ENCODE results near the gene SPPL3.
"Not testable (repeated sequence)": the region's sequence is repeated elsewhere in the genome, so short reads cannot be mapped to it uniquely, and the experiment has no call there.

DNA sequence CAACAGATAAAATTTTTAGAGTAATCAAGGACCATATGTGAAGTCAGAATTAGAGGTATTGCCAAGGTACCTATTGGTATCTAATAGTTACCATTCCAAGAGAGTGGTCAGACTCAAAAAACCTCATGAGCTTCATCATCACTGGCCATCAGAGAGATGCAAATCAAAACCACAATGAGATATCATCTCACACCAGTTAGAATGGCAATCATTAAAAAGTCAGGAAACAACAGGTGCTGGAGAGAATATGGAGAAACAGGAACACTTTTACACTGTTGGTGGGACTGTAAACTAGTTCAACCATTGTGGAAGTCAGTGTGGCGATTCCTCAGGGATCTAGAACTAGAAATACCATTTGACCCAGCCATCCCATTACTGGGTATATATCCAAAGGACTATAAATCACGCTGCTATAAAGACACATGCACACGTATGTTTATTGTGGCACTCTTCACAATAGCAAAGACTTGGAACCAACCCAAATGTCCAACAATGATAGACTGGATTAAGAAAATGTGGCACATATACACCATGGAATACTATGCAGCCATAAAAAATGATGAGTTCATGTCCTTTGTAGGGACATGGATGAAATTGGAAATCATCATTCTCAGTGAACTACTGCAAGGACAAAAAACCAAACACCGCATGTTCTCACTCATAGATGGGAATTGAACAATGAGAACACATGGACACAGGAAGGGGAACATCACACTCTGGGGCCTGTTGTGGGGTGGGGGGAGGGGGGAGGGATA lies 65.4 kb downstream of the SPPL3 start:
- TF ChIP-seq, protein P1, sequence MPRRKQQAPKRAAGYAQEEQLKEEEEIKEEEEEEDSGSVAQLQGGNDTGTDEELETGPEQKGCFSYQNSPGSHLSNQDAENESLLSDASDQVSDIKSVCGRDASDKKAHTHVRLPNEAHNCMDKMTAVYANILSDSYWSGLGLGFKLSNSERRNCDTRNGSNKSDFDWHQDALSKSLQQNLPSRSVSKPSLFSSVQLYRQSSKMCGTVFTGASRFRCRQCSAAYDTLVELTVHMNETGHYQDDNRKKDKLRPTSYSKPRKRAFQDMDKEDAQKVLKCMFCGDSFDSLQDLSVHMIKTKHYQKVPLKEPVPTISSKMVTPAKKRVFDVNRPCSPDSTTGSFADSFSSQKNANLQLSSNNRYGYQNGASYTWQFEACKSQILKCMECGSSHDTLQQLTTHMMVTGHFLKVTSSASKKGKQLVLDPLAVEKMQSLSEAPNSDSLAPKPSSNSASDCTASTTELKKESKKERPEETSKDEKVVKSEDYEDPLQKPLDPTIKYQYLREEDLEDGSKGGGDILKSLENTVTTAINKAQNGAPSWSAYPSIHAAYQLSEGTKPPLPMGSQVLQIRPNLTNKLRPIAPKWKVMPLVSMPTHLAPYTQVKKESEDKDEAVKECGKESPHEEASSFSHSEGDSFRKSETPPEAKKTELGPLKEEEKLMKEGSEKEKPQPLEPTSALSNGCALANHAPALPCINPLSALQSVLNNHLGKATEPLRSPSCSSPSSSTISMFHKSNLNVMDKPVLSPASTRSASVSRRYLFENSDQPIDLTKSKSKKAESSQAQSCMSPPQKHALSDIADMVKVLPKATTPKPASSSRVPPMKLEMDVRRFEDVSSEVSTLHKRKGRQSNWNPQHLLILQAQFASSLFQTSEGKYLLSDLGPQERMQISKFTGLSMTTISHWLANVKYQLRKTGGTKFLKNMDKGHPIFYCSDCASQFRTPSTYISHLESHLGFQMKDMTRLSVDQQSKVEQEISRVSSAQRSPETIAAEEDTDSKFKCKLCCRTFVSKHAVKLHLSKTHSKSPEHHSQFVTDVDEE (CRISPR knock-in tag; IDR thresholded peaks at IDR 0.05), result not testable (repeated sequence)
- TF ChIP-seq RARB (CRISPR knock-in tag; IDR thresholded peaks at IDR 0.05); PPARA (CRISPR knock-in tag; IDR thresholded peaks at IDR 0.05; ENCODE audit: borderline replicate concordance); ZNF565 (CRISPR knock-in tag; conservative IDR thresholded peaks at IDR 0.05; ENCODE audit: low read depth); ZC3H10 (CRISPR knock-in tag; IDR thresholded peaks at IDR 0.05): not testable (repeated sequence)
- TF ChIP-seq, protein P2, sequence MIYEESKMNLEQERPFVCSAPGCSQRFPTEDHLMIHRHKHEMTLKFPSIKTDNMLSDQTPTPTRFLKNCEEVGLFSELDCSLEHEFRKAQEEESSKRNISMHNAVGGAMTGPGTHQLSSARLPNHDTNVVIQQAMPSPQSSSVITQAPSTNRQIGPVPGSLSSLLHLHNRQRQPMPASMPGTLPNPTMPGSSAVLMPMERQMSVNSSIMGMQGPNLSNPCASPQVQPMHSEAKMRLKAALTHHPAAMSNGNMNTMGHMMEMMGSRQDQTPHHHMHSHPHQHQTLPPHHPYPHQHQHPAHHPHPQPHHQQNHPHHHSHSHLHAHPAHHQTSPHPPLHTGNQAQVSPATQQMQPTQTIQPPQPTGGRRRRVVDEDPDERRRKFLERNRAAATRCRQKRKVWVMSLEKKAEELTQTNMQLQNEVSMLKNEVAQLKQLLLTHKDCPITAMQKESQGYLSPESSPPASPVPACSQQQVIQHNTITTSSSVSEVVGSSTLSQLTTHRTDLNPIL (CRISPR knock-in tag; IDR thresholded peaks at IDR 0.05; ENCODE audit: low read depth), result not testable (repeated sequence)

All from SK-N-SH treated with all-trans-retinoic acid at 6 μM for 48 hours (cell line).